ENCODE data around the gene NUDT1.

Gene NUDT1

DNA sequence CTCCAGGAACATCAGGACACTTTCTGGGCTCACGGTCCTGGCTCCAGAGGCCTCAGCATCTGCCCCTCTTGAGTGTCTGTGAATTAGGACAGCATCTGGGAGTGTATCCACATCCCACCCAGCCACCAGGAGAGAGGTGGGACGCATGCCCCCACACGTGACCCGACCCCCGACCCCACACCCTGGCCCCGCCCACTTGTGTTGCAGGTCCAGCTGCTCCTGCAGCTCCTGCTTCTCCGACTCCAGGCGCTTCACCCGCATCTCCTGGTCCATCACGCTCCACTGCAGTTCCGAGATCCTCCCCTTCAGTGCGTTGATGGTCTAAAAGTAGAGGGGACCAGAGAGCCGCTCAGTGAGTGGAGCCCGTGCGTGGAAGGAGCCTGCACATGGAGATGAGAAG is 22.9 kb upstream of the NUDT1 start:
- TF ChIP-seq, protein P1, sequence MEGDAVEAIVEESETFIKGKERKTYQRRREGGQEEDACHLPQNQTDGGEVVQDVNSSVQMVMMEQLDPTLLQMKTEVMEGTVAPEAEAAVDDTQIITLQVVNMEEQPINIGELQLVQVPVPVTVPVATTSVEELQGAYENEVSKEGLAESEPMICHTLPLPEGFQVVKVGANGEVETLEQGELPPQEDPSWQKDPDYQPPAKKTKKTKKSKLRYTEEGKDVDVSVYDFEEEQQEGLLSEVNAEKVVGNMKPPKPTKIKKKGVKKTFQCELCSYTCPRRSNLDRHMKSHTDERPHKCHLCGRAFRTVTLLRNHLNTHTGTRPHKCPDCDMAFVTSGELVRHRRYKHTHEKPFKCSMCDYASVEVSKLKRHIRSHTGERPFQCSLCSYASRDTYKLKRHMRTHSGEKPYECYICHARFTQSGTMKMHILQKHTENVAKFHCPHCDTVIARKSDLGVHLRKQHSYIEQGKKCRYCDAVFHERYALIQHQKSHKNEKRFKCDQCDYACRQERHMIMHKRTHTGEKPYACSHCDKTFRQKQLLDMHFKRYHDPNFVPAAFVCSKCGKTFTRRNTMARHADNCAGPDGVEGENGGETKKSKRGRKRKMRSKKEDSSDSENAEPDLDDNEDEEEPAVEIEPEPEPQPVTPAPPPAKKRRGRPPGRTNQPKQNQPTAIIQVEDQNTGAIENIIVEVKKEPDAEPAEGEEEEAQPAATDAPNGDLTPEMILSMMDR (conservative IDR thresholded peaks at IDR 0.05; ENCODE audit: low read length) = no peak
- no peak for DNase-seq (ENCODE audit: low read depth)
- H3K4me3 ChIP-seq (ENCODE audit: low read length) = no peak overlapping the region

DNA sequence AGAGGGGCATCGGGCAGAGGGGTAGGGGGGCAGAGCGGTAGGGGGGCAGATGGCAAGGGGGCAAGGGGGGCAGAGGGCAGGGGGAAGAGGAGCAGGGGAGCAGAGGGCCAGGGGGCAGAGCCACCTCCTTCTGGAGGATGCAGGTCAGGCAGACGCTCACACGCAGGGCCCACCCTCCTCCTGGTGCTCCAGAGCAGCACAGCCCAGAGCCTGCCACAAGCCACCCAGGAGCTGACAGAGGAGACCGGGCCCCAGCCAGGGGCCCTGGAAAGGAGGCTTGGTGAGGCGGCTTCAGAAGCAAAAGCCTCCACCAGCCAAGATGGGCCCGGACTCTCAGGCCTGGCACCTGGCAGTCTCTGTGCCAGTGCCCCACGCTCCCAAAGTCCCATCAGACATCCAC is 22.4 kb upstream of the NUDT1 start:
- no peak for DNase-seq (ENCODE audit: low read depth)
- TF ChIP-seq, protein P1 (conservative IDR thresholded peaks at IDR 0.05; ENCODE audit: low read length) = no peak
- no peak overlapping the region for H3K4me3 ChIP-seq (ENCODE audit: low read length)

DNA sequence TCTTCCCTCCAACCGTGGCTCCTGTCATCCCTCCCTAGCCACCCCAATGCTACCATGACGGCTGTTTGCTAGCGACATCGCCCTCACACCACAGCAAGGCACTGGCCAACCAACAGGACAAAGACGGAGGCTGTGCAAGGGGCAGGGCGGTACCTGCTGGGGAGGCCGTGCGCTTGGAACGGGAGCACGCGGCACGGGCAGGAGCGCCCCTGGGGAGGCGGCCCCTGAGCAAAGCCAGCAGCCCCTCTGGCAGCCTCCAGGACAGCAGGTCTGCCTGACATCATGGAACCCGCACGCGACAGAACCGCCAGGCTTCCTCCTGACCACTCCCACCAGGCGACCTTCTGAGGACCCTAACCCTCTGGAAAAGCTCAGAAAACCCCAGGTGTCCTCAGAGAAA is 22.0 kb upstream of the NUDT1 start:
- H3K4me3 ChIP-seq (ENCODE audit: low read length) = no peak overlapping the region
- no peak for DNase-seq (ENCODE audit: low read depth)
- TF ChIP-seq, protein P1 (conservative IDR thresholded peaks at IDR 0.05; ENCODE audit: low read length) = no peak

DNA sequence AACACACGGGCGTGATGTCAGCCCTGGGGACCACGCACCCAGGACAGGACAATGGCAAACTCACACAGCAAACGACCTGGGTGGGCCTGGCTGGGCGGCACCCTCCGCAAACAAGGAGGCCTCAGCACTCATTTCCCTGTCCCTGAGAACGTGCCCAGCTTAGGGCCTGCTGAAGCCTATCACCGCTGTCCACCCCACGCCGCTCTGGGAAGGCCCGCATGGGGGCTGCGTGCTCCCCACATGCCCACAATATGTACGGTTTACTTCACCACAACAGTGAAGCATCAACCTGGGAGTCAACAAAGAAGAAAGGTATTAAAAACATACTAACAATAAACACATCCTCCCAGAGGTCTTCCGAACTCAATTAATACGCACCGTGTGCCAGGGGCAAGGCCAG is 21.5 kb upstream of the NUDT1 start:
- DNase-seq (ENCODE audit: low read depth) = no peak
- TF ChIP-seq, protein P1 (conservative IDR thresholded peaks at IDR 0.05; ENCODE audit: low read length) = no peak
- no peak overlapping the region for H3K4me3 ChIP-seq (ENCODE audit: low read length)

DNA sequence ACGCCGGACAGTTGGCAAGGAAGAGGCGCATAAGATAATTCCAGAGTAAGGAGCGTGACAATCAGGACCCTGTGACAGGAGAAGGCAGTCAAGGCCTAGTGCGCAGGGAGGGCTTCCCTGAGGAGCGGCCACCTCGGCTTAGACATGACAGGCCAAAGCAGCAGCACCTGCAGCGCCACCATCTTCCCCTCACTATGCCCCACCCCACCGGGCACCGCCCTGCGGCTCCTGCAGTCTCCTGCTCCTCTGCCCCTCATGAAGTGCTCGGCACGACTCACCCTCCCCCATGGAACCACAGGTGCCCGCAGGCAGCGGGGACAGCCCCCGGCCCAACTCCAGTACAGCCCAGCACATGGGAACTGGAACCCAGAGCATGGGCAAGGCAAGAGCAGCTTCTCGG is 21.1 kb upstream of the NUDT1 start:
- no peak overlapping the region for H3K4me3 ChIP-seq (ENCODE audit: low read length)
- TF ChIP-seq, protein P1 (conservative IDR thresholded peaks at IDR 0.05; ENCODE audit: low read length) = no peak
- no peak for DNase-seq (ENCODE audit: low read depth)

DNA sequence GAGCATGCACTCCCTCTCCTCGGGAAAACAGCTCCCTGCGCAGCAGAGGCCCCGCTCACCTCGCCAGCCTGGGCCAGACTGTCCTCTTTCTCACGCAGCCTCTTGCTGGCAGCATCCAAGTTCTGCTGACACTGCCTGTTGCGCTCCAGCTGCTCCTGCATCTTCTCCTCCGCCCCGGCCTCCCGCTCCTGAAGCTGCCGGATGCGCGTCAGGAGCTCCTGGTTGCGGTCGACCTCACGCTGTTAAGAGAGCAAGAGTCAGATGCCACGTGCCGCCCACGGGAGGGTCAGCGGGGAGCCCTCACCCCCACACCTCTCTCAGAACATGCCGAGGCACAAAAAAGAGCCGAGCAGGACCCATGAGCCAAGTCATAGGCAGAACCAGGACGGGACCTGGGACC is 19.5 kb upstream of the NUDT1 start:
- no peak for DNase-seq (ENCODE audit: low read depth)
- no peak overlapping the region for H3K4me3 ChIP-seq (ENCODE audit: low read length)
- TF ChIP-seq, protein P1 (conservative IDR thresholded peaks at IDR 0.05; ENCODE audit: low read length) = no peak

DNA sequence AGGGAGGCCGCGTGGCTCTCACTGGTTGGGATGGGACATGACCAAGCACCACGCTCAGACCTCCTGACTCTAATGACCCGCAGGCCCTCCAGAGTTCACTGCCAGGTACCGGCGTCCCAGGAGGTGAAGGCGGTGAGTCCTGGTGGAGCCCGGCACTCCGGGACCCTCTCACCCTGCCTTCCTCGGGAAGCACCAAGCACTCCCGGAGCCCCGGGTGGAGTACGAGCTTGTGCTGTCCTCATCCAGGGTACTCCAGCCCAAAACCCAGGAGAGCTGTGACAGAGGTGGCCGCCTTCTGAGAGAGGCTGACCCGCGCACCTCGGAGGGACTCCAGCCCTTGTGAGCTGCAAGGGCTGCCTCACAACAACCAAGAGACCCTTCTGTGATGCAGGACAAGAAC is 18.7 kb upstream of the NUDT1 start:
- no peak overlapping the region for H3K4me3 ChIP-seq (ENCODE audit: low read length)
- DNase-seq (ENCODE audit: low read depth) = no peak
- TF ChIP-seq, protein P1 (conservative IDR thresholded peaks at IDR 0.05; ENCODE audit: low read length) = no peak
